ENCODE measurements around the gene DCAF17. TPM values are rescaled to one million over a fixed set of nuclear protein-coding genes. Genes with fewer than 3 reads are reported as not detected.

The DCAF17 gene
- total and polyA plus RNA-seq, 3 experiments from 2014 or later: 11.6 to 19.8 (median 19.3) TPM

DNA sequence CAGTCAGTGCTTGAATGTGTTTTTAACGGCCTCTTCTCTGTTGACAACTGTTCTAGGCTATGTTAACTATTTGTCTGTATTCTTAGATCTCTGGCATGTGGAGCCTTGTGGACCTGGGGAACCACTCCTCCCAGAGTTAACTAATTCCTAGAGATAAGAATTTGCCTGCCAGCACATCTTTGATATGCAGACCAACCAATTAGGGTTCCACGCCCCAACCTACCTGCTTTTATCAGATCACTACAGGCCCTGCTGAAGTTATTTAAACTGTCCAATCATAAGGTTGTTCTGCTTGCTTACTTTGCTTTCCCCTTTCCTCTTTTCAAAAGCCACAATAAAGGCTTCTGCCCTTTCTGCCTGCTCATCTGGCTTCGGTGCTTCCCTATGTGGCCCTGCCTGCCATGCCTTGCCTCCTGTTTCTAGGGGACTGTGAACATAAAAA lies 79.7 kb downstream of the DCAF17 start:
- Histone ChIP-seq H3K4me1 (ENCODE audit: insufficient read depth, low read length) (no peaks in the 10 kb centered on the region), H3K27me3 (ENCODE audit: insufficient read depth, low read length, poor library complexity, severe bottlenecking) (no peaks in the 10 kb centered on the region), H3K36me3 (ENCODE audit: insufficient read depth, low read length) (no peaks in the 10 kb centered on the region), H3K4me3 (ENCODE audit: low read length) (no peak overlapping the region), H3K9me3 (ENCODE audit: low read length) (no peaks in the 10 kb centered on the region), H3K27ac (ENCODE audit: low read depth, low read length) (peak overlapping the region; percentile 38)
- Mint-ChIP-seq H3K9me3 (no peaks in the 10 kb centered on the region), H3K4me3 (no peak overlapping the region), H3K36me3 (peaks cover 0 to 10% (median 2%) of the 10 kb centered on the region in 3 donors), H3K27ac (no peak overlapping the region), H3K27me3 (peaks cover 5 to 7% of the 10 kb centered on the region in 2 donors), H3K4me1 (peaks cover 3 to 6% (median 5%) of the 10 kb centered on the region in 3 donors)
- no peak for DNase-seq
- CTCF ChIA-PET: no interaction called here
- POLR2A ChIA-PET: no interaction called here

DNA sequence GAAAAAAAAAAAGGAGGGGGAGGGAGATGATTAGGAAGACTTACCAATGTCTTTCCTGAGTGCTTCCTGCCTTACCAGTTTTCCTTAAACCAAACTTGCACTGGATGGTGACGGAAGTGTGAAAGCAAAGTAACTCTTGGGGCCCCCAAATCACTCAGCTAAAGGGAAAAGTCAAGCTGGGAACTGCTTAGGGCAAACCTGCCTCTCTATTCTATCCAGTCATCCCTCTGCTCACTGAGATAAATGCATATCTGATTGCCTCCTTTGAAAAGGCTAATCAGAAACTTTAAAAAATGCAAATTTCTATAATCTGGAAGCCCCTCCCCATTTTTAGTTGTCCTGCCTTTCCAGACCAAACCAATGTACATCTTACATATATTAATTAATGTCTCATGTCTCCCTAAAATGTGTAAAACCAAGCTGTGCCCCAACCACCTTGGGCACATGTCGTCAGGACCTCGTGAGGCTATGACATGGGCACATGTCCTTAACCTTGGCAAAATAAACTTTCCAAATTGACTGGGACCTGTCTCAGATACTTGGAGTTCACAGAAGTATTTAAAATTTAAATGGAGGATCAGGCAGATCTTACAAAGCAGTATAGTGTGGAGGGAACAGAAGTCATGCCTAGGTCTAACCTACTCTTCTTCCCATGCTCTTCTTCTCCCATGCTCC lies 81.0 kb downstream of the DCAF17 start:
- no peak overlapping the region for H3K27ac ChIP-seq (ENCODE audit: low read depth, low read length)
- no peak overlapping the region for H3K27ac Mint-ChIP-seq
- POLR2A ChIA-PET: no interaction called here
- H3K9me3 Mint-ChIP-seq: no peaks in the 10 kb centered on the region
- peaks cover under 1 to 2% (median 1%) of the 10 kb centered on the region in 3 donors for H3K4me1 Mint-ChIP-seq
- H3K9me3 ChIP-seq (ENCODE audit: low read length): no peaks in the 10 kb centered on the region
- no peak for DNase-seq
- H3K4me1 ChIP-seq (ENCODE audit: insufficient read depth, low read length): no peaks in the 10 kb centered on the region
- peaks cover 8 to 18% of the 10 kb centered on the region in 2 donors for H3K27me3 Mint-ChIP-seq
- H3K36me3 Mint-ChIP-seq: peaks cover 0 to 4% (median 4%) of the 10 kb centered on the region in 3 donors
- H3K36me3 ChIP-seq (ENCODE audit: insufficient read depth, low read length): no peaks in the 10 kb centered on the region
- H3K4me3 Mint-ChIP-seq: no peak overlapping the region
- no peak overlapping the region for H3K4me3 ChIP-seq (ENCODE audit: low read length)
- CTCF ChIA-PET: no interaction called here
- no peaks in the 10 kb centered on the region for H3K27me3 ChIP-seq (ENCODE audit: insufficient read depth, low read length, poor library complexity, severe bottlenecking)

DNA sequence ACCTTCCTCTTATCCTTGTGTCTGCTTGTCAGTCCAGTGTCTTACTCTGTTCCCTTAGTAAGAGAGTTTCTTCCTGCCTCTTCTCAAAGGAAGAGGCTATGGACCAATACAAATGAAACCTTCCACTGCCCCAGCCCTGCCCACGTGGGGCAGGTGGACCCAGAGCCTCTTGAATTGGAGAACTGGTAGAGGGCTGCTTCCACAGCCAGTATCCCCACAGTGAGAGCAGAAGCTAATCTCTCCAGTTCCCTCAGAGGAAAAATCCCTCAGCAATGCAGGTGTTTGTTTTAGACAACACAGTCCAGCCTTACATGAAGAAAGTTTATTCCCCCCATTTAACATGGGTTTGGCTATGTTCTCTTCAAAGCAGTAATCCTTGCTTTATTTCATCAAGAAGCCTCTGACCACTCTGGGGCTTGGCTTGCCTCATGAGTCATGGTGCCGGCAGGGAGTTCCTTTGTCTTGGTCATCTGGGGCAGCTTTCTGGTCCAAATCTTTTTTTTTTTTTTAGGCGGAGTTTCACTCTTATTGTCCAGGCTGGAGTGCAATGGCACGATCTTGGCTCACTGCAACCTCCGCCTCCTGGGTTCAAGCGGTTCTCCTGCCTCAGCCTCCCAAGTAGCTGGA lies 81.8 kb downstream of the DCAF17 start:
- no peaks in the 10 kb centered on the region for H3K4me1 Mint-ChIP-seq
- CTCF ChIA-PET: no interaction called here

DNA sequence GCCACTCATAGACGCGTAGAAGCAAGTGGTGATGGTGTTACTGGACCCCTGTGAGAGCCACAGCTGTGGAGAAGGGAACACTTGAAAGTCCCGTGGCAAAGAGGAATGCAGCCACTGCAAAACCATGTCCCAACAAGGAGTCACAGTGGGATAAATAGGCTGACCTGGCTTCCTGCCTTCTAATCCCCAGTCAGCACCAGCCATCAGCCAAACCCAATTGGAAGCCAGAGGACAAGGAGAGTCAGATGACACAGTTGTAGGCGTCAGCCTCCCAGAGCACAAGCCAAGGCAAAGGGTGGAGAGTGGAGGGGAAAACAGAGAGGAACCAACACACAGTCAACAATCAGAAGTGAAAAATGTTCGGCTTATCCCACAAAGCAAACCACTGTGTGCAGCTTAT lies 82.8 kb downstream of the DCAF17 start:
- Mint-ChIP-seq H3K4me1 (peaks cover 3 to 4% (median 3%) of the 10 kb centered on the region in 3 donors), H3K36me3 (peaks cover 0 to 3% (median 1%) of the 10 kb centered on the region in 3 donors), H3K27me3 (peaks cover 17 to 35% of the 10 kb centered on the region in 2 donors), H3K27ac (no peak overlapping the region), H3K4me3 (no peak overlapping the region), H3K9me3 (no peaks in the 10 kb centered on the region)
- no peaks in the 10 kb centered on the region for H3K9me3 ChIP-seq (ENCODE audit: low read length)
- H3K27ac ChIP-seq (ENCODE audit: low read depth, low read length): no peak overlapping the region
- POLR2A ChIA-PET: no interaction called here
- no peak for DNase-seq
- CTCF ChIA-PET: no interaction called here
- no peaks in the 10 kb centered on the region for H3K4me1 ChIP-seq (ENCODE audit: insufficient read depth, low read length)
- H3K36me3 ChIP-seq (ENCODE audit: insufficient read depth, low read length): no peaks in the 10 kb centered on the region
- no peak overlapping the region for H3K4me3 ChIP-seq (ENCODE audit: low read length)
- no peaks in the 10 kb centered on the region for H3K27me3 ChIP-seq (ENCODE audit: insufficient read depth, low read length, poor library complexity, severe bottlenecking)

More for the DNA sequence above, 81.8 kb downstream of the DCAF17 start:
- Mint-ChIP-seq H3K9me3 (no peaks in the 10 kb centered on the region), H3K27ac (no peak overlapping the region), H3K4me3 (no peak overlapping the region), H3K27me3 (peaks cover 12 to 25% of the 10 kb centered on the region in 2 donors), H3K36me3 (peaks cover 0 to 4% (median 3%) of the 10 kb centered on the region in 3 donors)
- Histone ChIP-seq H3K27ac (ENCODE audit: low read depth, low read length) (no peak overlapping the region), H3K36me3 (ENCODE audit: insufficient read depth, low read length) (no peaks in the 10 kb centered on the region), H3K9me3 (ENCODE audit: low read length) (no peaks in the 10 kb centered on the region), H3K4me1 (ENCODE audit: insufficient read depth, low read length) (no peaks in the 10 kb centered on the region), H3K4me3 (ENCODE audit: low read length) (no peak overlapping the region), H3K27me3 (ENCODE audit: insufficient read depth, low read length, poor library complexity, severe bottlenecking) (no peaks in the 10 kb centered on the region)
- DNase-seq: no peak
- POLR2A ChIA-PET: no interaction called here

DNA sequence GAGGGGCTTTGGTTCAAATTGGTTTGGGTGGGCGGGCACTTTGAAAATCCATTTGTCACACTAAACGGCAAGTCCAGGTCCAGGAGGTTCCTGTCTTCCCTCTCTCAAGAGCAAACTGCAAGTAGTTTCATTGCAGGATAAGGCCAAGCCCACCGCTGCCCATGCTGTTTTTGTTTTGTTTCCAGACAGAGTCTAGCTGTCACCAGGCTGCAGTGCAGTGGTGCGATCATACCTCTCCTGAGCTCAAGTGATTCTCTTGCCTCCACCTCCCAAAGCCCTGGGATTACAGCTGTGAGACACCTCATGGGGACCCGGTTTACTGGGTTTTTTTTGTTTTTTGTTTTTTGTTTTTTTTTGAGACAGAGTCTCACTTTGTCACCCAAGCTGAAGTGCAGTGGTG lies 86.4 kb downstream of the DCAF17 start:
- Mint-ChIP-seq H3K36me3 (peaks cover 0 to 3% (median 1%) of the 10 kb centered on the region in 3 donors), H3K27me3 (peaks cover 29 to 62% of the 10 kb centered on the region in 2 donors), H3K4me3 (no peak overlapping the region), H3K9me3 (no peaks in the 10 kb centered on the region), H3K4me1 (peaks cover 7 to 23% (median 14%) of the 10 kb centered on the region in 3 donors), H3K27ac (no peak overlapping the region)
- CTCF ChIA-PET: no interaction called here
- POLR2A ChIA-PET: no interaction called here
- Histone ChIP-seq H3K4me3 (ENCODE audit: low read length) (no peak overlapping the region), H3K36me3 (ENCODE audit: insufficient read depth, low read length) (no peaks in the 10 kb centered on the region), H3K9me3 (ENCODE audit: low read length) (no peaks in the 10 kb centered on the region), H3K27me3 (ENCODE audit: insufficient read depth, low read length, poor library complexity, severe bottlenecking) (peaks cover 12% of the 10 kb centered on the region), H3K27ac (ENCODE audit: low read depth, low read length) (no peak overlapping the region), H3K4me1 (ENCODE audit: insufficient read depth, low read length) (no peaks in the 10 kb centered on the region)
- no peak for DNase-seq

DNA sequence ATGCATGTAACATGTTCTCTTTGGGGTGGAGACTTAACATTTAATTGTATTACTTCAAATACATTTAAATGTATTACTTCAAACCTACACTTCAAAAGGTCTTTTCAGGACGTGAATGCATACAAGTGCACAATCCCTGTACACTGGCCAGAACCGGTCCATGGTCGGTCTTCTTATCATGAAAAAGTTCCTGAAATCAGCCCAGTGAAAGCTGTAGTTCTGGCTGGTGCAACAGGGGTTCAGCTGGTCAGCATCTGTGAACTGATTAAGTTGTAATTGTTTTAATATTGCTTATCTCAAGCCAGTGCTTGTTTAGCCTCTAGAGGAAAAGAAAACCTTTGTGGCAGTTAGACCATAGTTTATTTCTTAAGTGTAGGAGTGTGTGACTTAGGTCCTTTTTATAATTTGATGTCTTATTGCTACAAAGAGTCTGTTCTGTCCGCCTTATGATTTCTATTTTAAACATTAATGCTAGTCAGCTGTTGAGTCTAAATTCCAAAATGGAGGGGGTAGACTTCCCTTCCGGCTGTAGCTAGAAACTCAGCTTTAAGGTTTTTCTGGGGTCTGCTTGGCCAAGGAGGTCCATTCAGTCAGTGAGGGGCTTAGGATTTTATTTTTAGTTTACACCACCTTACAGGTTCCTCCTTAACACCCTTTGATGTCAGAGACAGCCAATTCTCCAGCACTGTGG lies 87.5 kb downstream of the DCAF17 start:
- peak overlapping the region; percentile 45 to 91 (median 67) for H3K4me3 Mint-ChIP-seq
- peaks cover 0 to 3% (median 1%) of the 10 kb centered on the region in 3 donors for H3K36me3 Mint-ChIP-seq
- H3K36me3 ChIP-seq (ENCODE audit: insufficient read depth, low read length): no peaks in the 10 kb centered on the region
- H3K4me3 ChIP-seq (ENCODE audit: low read length): no peak overlapping the region
- no peak for DNase-seq
- peak overlapping the region in 1 of 8 donors; percentile 29 for H3K27ac Mint-ChIP-seq
- H3K9me3 Mint-ChIP-seq: no peaks in the 10 kb centered on the region
- CTCF ChIA-PET: interaction anchor here (0.7 kb wide), 1 partner anchor 12 kb away, joined by 3 read pairs; no protein-coding TSS in a partner anchor
- POLR2A ChIA-PET: no interaction called here
- peaks cover 33 to 65% of the 10 kb centered on the region in 2 donors for H3K27me3 Mint-ChIP-seq
- H3K9me3 ChIP-seq (ENCODE audit: low read length): no peaks in the 10 kb centered on the region
- peaks cover 12% of the 10 kb centered on the region for H3K27me3 ChIP-seq (ENCODE audit: insufficient read depth, low read length, poor library complexity, severe bottlenecking)
- peak overlapping the region; percentile 62 for H3K27ac ChIP-seq (ENCODE audit: low read depth, low read length)
- H3K4me1 Mint-ChIP-seq: peaks cover 7 to 23% (median 14%) of the 10 kb centered on the region in 3 donors
- H3K4me1 ChIP-seq (ENCODE audit: insufficient read depth, low read length): no peaks in the 10 kb centered on the region

DNA sequence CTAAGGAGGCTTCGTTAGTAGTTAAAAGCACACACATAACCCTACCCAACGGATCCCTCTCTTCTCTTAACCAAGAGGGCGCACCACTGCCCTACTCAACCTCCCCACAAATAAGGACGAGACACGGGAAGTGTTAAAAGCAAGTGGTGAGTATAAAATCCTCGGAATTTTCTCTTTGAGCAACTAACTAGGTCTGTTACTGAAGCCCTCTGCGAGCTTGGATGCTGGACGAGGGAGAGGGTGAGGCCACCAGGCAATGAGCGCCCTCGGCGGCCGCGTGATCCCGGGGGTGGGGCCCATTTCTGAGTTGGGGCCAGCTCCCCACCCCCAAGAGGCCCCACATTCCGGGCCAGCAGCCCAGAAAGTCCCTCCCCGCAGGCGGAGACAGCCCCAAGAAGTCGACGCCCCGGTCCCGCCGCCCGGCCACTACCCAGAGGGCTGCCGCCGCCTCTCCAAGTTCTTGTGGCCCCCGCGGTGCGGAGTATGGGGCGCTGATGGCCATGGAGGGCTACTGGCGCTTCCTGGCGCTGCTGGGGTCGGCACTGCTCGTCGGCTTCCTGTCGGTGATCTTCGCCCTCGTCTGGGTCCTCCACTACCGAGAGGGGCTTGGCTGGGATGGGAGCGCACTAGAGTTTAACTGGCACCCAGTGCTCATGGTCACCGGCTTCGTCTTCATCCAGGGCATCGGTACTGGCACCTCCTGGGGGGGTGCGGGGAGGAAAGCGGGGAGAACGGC lies 88.2 kb downstream of the DCAF17 start, which contains the start of gene CYBRD1:
Gene CYBRD1, plus strand, starts transcription at position 423 of the 736 bp plus-strand sequence. Its CDS starts 72 bp downstream, at position 495.
- H3K4me1 Mint-ChIP-seq: peaks cover 7 to 23% (median 14%) of the 10 kb centered on the region in 3 donors
- H3K4me3 Mint-ChIP-seq: peak within 1 kb of the TSS; percentile 69 to 91 (median 81)
- H3K4me1 ChIP-seq (ENCODE audit: insufficient read depth, low read length): no peaks in the 10 kb centered on the region
- H3K27ac Mint-ChIP-seq: peak within 1 kb of the TSS in 1 of 8 donors; percentile 63
- peak in 1 of 5 donors; percentile 1 for DNase-seq
- ChIA-PET CTCF (no interaction called here), POLR2A (no interaction called here)
- H3K4me3 ChIP-seq (ENCODE audit: low read length): peak within 1 kb of the TSS; percentile 28
- H3K27ac ChIP-seq (ENCODE audit: low read depth, low read length): peak within 1 kb of the TSS; percentile 62
- H3K36me3 Mint-ChIP-seq: peaks cover 0 to 3% (median 1%) of the 10 kb centered on the region in 3 donors
- H3K27me3 Mint-ChIP-seq: peaks cover 29 to 61% of the 10 kb centered on the region in 2 donors
- no peaks in the 10 kb centered on the region for H3K36me3 ChIP-seq (ENCODE audit: insufficient read depth, low read length)
- H3K27me3 ChIP-seq (ENCODE audit: insufficient read depth, low read length, poor library complexity, severe bottlenecking): peaks cover 12% of the 10 kb centered on the region
- no peaks in the 10 kb centered on the region for H3K9me3 Mint-ChIP-seq
- no peaks in the 10 kb centered on the region for H3K9me3 ChIP-seq (ENCODE audit: low read length)

Data from CD8-positive, alpha-beta memory T cell (primary cell).